IMR-90 (cell line): ENCODE data around the gene RYR1. TPM values are rescaled to one million over a fixed set of nuclear protein-coding genes. Genes with fewer than 3 reads are reported as not detected.

Source experiments
- ATAC-seq: fragments of 200-7000 bp; cut with Tn5 transposase; 2 replicates; pipeline ENCODE4 v1.9.1; 2020; ENCODE audit warnings: low read depth, mild to moderate bottlenecking, moderate library complexity
- BruUV-seq: library from RNA; stranded (reverse); fragments of 400-500 nt; replicated peaks from 2 replicates; lab custom pipeline; 2021; lab: Mats Ljungman, UMichigan
- CTCF ChIA-PET: fragments of 300-600 bp; formaldehyde crosslinking; extraction: SDS; loops from one replicate; lab custom pipeline; 2021; ENCODE audit warnings: antibody characterized with exemption; lab: Yijun Ruan, JAX
- POLR2A ChIA-PET: fragments of 300-600 bp; sonication (Branson Sonifier 250); formaldehyde crosslinking; loops from one replicate; lab custom pipeline; 2022; ENCODE audit warnings: antibody characterized with exemption; ENCODE audit not compliant: unreplicated experiment; lab: Charles Lee
- DNase-seq: peaks from one replicate; pipeline ENCODE4 v3.0.0; 2013
- H2AFZ ChIP-seq: replicated peaks from 2 replicates; pipeline ENCODE3; 2013; ENCODE audit warnings: low read length, mild to moderate bottlenecking; ENCODE audit not compliant: poor library complexity
- H2AK5ac ChIP-seq: 2 replicates; pipeline ENCODE4 v1.6.1; 2013; ENCODE audit warnings: low read depth, low read length, inconsistent platforms
- H2AK9ac ChIP-seq: replicated peaks from 2 replicates; pipeline ENCODE3; 2013; ENCODE audit warnings: mild to moderate bottlenecking, low read depth, low read length, moderate library complexity; ENCODE audit not compliant: poor library complexity
- H2BK120ac ChIP-seq: 2 replicates; pipeline ENCODE4 v1.6.1; 2013; ENCODE audit warnings: low read depth, low read length, inconsistent platforms
- H2BK15ac ChIP-seq: 3 replicates; pipeline ENCODE4 v1.6.1; 2013; ENCODE audit warnings: low read depth, low read length, inconsistent platforms
- H2BK20ac ChIP-seq: 2 replicates; pipeline ENCODE4 v1.6.1; 2013; ENCODE audit warnings: low read depth, mild to moderate bottlenecking, inconsistent platforms, low read length, moderate library complexity
- H2BK5ac ChIP-seq: 2 replicates; pipeline ENCODE4 v1.6.1; 2013; ENCODE audit warnings: mild to moderate bottlenecking, low read depth, low read length, inconsistent platforms; ENCODE audit not compliant: poor library complexity, severe bottlenecking
- H3K14ac ChIP-seq: replicated peaks from 2 replicates; pipeline ENCODE4 v1.6.1; 2013; ENCODE audit warnings: low read depth, low read length, inconsistent platforms
- H3K18ac ChIP-seq: 2 replicates; pipeline ENCODE4 v1.6.1; 2013; ENCODE audit warnings: low read depth, low read length, control low read depth
- H3K23ac ChIP-seq: 2 replicates; pipeline ENCODE4 v1.6.1; 2013; ENCODE audit warnings: low read depth, low read length, inconsistent platforms
- H3K27ac ChIP-seq: 2 replicates; pipeline ENCODE4 v1.5.1; 2013; ENCODE audit warnings: mild to moderate bottlenecking, control low read depth, low read length; ENCODE audit not compliant: insufficient read depth
- H3K27me3 ChIP-seq: 2 replicates; pipeline ENCODE4 v1.6.1; 2013; ENCODE audit warnings: low read length; ENCODE audit not compliant: control insufficient read depth, insufficient read depth
- H3K36me3 ChIP-seq: 2 replicates; pipeline ENCODE4 v1.6.1; 2013; ENCODE audit warnings: low read length, mixed read lengths; ENCODE audit not compliant: control insufficient read depth, insufficient read depth
- H3K4ac ChIP-seq: 2 replicates; pipeline ENCODE4 v1.6.1; 2013; ENCODE audit warnings: low read depth, low read length, inconsistent platforms
- H3K4me1 ChIP-seq: 2 replicates; pipeline ENCODE4 v1.6.1; 2013; ENCODE audit warnings: low read length, mixed read lengths; ENCODE audit not compliant: control insufficient read depth, insufficient read depth
- H3K4me2 ChIP-seq: 2 replicates; pipeline ENCODE4 v1.6.1; 2013; ENCODE audit warnings: low read depth, mild to moderate bottlenecking, control low read depth, low read length, moderate library complexity
- H3K4me3 ChIP-seq: 2 replicates; pipeline ENCODE4 v1.5.1; 2013; ENCODE audit warnings: low read depth, mild to moderate bottlenecking, control low read depth, low read length, moderate library complexity; ENCODE audit not compliant: insufficient read depth
- H3K56ac ChIP-seq: 2 replicates; pipeline ENCODE4 v1.6.1; 2013; ENCODE audit warnings: low read length, inconsistent platforms; ENCODE audit not compliant: insufficient read depth; ENCODE audit errors: extremely low read depth
- H3K79me1 ChIP-seq, 2 experiments: 2 replicates each; pipeline ENCODE4 v1.6.1; 2013; ENCODE audit warnings: low read length in 2 of 2, inconsistent platforms in 1 of 2, low read depth in 1 of 2
- H3K9ac ChIP-seq: 2 replicates; pipeline ENCODE4 v1.6.1; 2013; ENCODE audit warnings: low read depth, low read length, control low read depth
- H3K9me1 ChIP-seq: 2 replicates; pipeline ENCODE4 v1.6.1; 2013; ENCODE audit warnings: low read length, inconsistent platforms; ENCODE audit not compliant: insufficient read depth
- H3K9me3 ChIP-seq: 2 replicates; pipeline ENCODE4 v1.6.1; 2013; ENCODE audit warnings: low read length; ENCODE audit not compliant: control insufficient read depth, insufficient read depth
- H4K20me1 ChIP-seq: 2 replicates; pipeline ENCODE4 v1.6.1; 2013; ENCODE audit warnings: low read length, inconsistent platforms; ENCODE audit not compliant: insufficient read depth
- H4K5ac ChIP-seq: 2 replicates; pipeline ENCODE4 v1.6.1; 2013; ENCODE audit warnings: mild to moderate bottlenecking, low read depth, low read length, control low read depth
- H4K8ac ChIP-seq, 2 experiments: 2 replicates each; pipeline ENCODE4 v1.6.1; 2013; ENCODE audit warnings: low read depth in 2 of 2, low read length in 2 of 2, control low read depth in 1 of 2, inconsistent platforms in 1 of 2
- H4K91ac ChIP-seq: 2 replicates; pipeline ENCODE4 v1.6.1; 2013; ENCODE audit warnings: low read depth, low read length, inconsistent platforms; ENCODE audit not compliant: insufficient read depth
- MAZ ChIP-seq: IDR thresholded peaks from 2 replicates; pipeline ENCODE4 v1.6.1; 2012; ENCODE audit warnings: low read depth, mild to moderate bottlenecking, low read length, improper control_type of control experiment, moderate library complexity, borderline replicate concordance
- NFE2L2 ChIP-seq: fragments of 150-350 bp; IDR thresholded peaks from 2 replicates; pipeline ENCODE4 v1.6.1; 2016; ENCODE audit warnings: low read depth, mild to moderate bottlenecking, low read length
- RFX5 ChIP-seq: IDR thresholded peaks from 2 replicates; pipeline ENCODE4 v1.8.0; 2012; ENCODE audit warnings: low read depth, mild to moderate bottlenecking, low read length, moderate library complexity
- WGBS, 2 experiments: methylation state at CpG; one replicate each; pipeline versions ENCODE4 v1.1.5 to v1.1.7; 2013; ENCODE audit warnings: missing lambda C conversion rate in 2 of 2; ENCODE audit not compliant: insufficient read length in 1 of 2; ENCODE audit errors: extremely low coverage in 2 of 2; 5-methylcytosine and 5-hydroxymethylcytosine counted together
- dilution Hi-C: fragments of 300-500 bp; cut with HindIII; formaldehyde crosslinking; loops from one replicate; pipeline ENCODE4 v1.14.3; 2018; ENCODE audit warnings: low sequenced_read_pairs; ENCODE audit not compliant: unreplicated experiment
- in situ Hi-C: fragments of 300-500 bp; cut with MboI; formaldehyde crosslinking; loops from 3 replicates; pipeline ENCODE4 v1.14.3; 2019; ENCODE audit warnings: low sequenced_read_pairs, inconsistent platforms, mixed read lengths
- intact Hi-C: fragments of 100-400 bp; cut with micrococcal nuclease; formaldehyde crosslinking; loops from 2 replicates; pipeline ENCODE4 v1.10.0; 2022
- polyA plus RNA-seq, 3 experiments: library from polyadenylated mRNA; depleted of rRNA; stranded (reverse); fragments of >200 nt; gene quantifications; 2 replicates each; pipeline ENCODE4 v1.2.3, GENCODE V29; 2012; ENCODE audit warnings: low replicate concordance in 1 of 3
- total RNA-seq: library from RNA; depleted of rRNA; stranded (reverse); fragments of >200 nt; gene quantifications from 2 replicates; pipeline ENCODE4 v1.2.3, GENCODE V29; 2012

RYR1 gene
- total and polyA plus RNA-seq, 2 of the 4 experiments (the other 2 are of a cell fraction) = not detected

- Histone ChIP-seq H3K4me1 (peaks cover 4% of the 10 kb centered on the region), H3K23ac (peak within 1 kb of the TSS; percentile 90), H4K5ac (peak within 1 kb of the TSS; percentile 53), H2AK9ac (peak within 1 kb of the TSS; percentile 100), H3K4me2 (peak within 1 kb of the TSS; percentile 96), H3K9ac (peak within 1 kb of the TSS; percentile 83), H2BK120ac (peak within 1 kb of the TSS; percentile 71), H3K27me3 (no peaks in the 10 kb centered on the region), H4K91ac (peak within 1 kb of the TSS; percentile 88), H4K8ac (peak within 1 kb of the TSS; percentile 40 to 90), H2BK15ac (peak within 1 kb of the TSS; percentile 97; the same call in 2 of the 3 replicates), H3K27ac (peak within 1 kb of the TSS; percentile 90), H3K36me3 (peaks cover 18% of the 10 kb centered on the region), H3K9me3 (no peaks in the 10 kb centered on the region), H2BK5ac (peak within 1 kb of the TSS; percentile 84), H3K14ac (peak within 1 kb of the TSS; percentile 92), H3K56ac (peak within 1 kb of the TSS; percentile 86), H3K18ac (peak within 1 kb of the TSS; percentile 78), H4K20me1 (peaks cover 8% of the 10 kb centered on the region), H2AFZ (peak within 1 kb of the TSS; percentile 92), H3K4ac (peak within 1 kb of the TSS; percentile 86), H3K9me1 (peaks cover 7% of the 10 kb centered on the region), H3K79me1 (peaks cover 8 to 50% of the 10 kb centered on the region in 2 experiments; a peak in 3 of 4 replicates), H2BK20ac (peak within 1 kb of the TSS; percentile 63; the same call in 1 of the 2 replicates), H3K4me3 (peak within 1 kb of the TSS; percentile 67), H2AK5ac (peak within 1 kb of the TSS; percentile 85)
- in situ Hi-C loops (no loop called here), dilution Hi-C loops (no loop called here), intact Hi-C loops (loop anchor here (2.0 to 5.0 kb wide), 2 partner anchors 14 to 156 kb away; partner anchors contain the start of gene PSMD8)
- ChIA-PET CTCF (interaction anchor here (1.5 kb wide), 1 partner anchor 14 kb away, joined by 6 read pairs; the partner anchor contains the start of gene FAM98C), POLR2A (interaction anchor here (0.5 to 2.4 kb wide), 4 partner anchors 13 to 194 kb away, joined by 3 to 12 read pairs (median 3); partner anchors contain the start of gene PSMD8)
- ATAC-seq (peak; percentile 34), DNase-seq (peak; percentile 66)
- no TSS peak for BruUV-seq
- WGBS, 2 experiments = 0% methylated on average over 3 of the region's 46 CpGs; no CpG with 5 or more reads in 1 of the 2 experiments
- TF ChIP-seq NFE2L2 (no peak), MAZ (peak; percentile 63; the same call in 1 of the 2 replicates), RFX5 (no peak)
Measured at GRCh38 chr19:38388349-38389100, 45.0 kb upstream of the RYR1 start, which contains the start of gene SPRED3. Gene SPRED3, plus strand, starts transcription at chr19:38388697. Its CDS starts 1,606 bp downstream, at chr19:38390303.
